Astrocyte (in vitro differentiated cells and primary cell): ENCODE data around the gene FAM156B.

ENCODE experiments used
- CTCF ChIP-seq: IDR thresholded peaks from 2 replicates; pipeline ENCODE4 v1.5.1; 2011; ENCODE audit warnings: low read depth, mild to moderate bottlenecking, inconsistent platforms, low read length, moderate library complexity; ENCODE audit not compliant: insufficient read depth
- EZH2 ChIP-seq: IDR thresholded peaks from 2 replicates; pipeline ENCODE4 v1.6.1; 2012; ENCODE audit warnings: mild to moderate bottlenecking, low read length, inconsistent platforms; ENCODE audit not compliant: insufficient read depth

GRCh38 chrX:52934704-52935469, 37.8 kb downstream of the FAM156B start:
- TF ChIP-seq CTCF, result peak; percentile 58
- TF ChIP-seq EZH2, result no peak
